GM13977 (cell line): Measurements from ENCODE around the gene C10orf105.

ENCODE experiments used
- DNase-seq: peaks from one replicate; pipeline ENCODE4 v3.0.0; 2012; ENCODE audit warnings: low spot score
- in situ Hi-C: fragments of 300-500 bp; cut with MboI; formaldehyde crosslinking; loops from one replicate; pipeline ENCODE4 v1.12.0; 2022; ENCODE audit warnings: low sequenced_read_pairs, low pct_unique_long_range_greater_than_20kb, mixed read lengths, inconsistent platforms; ENCODE audit not compliant: unreplicated experiment
- TF ChIP-seq, protein P1 (sequence below): IDR thresholded peaks from 2 replicates; pipeline ENCODE4 v1.5.1; 2012; ENCODE audit warnings: mild to moderate bottlenecking, control low read depth; ENCODE audit not compliant: insufficient read depth; ENCODE audit errors: extremely low read depth, missing control alignments

Gene C10orf105

DNA sequence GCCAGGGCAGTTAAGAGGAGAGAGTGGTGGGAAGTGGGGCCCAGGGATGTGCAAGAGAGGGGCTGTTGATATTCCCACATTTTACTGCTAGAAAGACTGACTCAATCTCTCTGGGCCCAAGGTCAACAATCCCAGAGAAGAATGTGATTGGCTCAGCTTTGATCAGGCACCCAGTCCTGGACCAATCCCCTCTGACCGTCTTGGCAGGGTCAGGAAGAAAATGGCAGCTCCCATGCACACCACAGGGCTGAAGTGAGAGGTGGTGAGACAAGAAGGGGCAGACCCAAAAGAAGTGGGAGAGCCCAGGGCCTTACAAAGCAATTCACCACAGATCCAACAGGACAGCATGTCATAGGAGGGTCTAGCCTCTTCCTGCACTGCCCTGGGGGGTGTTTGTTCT lies 3.3 kb upstream of the C10orf105 start:
- TF ChIP-seq, protein P1, sequence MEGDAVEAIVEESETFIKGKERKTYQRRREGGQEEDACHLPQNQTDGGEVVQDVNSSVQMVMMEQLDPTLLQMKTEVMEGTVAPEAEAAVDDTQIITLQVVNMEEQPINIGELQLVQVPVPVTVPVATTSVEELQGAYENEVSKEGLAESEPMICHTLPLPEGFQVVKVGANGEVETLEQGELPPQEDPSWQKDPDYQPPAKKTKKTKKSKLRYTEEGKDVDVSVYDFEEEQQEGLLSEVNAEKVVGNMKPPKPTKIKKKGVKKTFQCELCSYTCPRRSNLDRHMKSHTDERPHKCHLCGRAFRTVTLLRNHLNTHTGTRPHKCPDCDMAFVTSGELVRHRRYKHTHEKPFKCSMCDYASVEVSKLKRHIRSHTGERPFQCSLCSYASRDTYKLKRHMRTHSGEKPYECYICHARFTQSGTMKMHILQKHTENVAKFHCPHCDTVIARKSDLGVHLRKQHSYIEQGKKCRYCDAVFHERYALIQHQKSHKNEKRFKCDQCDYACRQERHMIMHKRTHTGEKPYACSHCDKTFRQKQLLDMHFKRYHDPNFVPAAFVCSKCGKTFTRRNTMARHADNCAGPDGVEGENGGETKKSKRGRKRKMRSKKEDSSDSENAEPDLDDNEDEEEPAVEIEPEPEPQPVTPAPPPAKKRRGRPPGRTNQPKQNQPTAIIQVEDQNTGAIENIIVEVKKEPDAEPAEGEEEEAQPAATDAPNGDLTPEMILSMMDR = no peak
- DNase-seq = no peak
- in situ Hi-C loops = no loop called here

DNA sequence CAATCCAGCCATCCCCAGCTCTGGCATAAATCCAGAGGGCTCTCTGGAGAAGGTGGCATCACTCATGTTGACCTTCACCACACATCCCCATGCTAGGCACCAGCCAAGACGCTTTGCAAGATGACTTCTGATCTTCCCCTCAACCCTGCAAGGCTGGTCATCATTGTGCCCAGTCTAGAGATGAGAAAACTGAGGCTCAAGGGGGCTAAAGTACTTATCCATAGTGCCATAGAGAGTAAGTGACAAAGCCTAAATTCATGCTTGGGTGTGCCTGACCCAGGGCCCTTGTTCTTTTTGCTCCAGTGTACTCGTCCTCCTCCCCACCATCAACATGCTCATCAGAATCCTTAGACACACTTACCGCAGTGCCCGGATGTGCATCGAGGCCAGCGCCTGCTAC lies 1.7 kb upstream of the C10orf105 start:
- in situ Hi-C loops = no loop called here
- DNase-seq = no peak
- TF ChIP-seq, protein P1 = no peak

DNA sequence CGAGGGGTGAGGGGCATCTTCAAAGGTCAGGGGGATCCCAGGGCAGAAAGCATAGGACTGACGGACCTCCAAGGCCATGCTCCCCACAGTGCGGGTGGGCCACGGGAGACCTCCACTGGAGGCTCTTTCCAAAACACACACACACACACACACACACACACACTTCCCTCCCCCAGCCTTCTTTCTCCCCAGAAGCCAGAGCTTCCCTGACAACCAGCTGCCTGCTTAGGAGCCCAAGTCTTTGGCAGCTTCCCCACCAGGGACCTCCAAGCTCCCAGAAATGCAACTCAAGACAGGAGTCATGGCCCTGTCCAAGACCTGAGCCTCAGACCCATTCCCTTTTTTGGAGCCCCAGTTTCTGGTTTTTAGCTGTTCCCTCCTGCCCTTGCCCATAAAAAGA lies 710 bp upstream of the C10orf105 start:
- TF ChIP-seq, protein P1 = no peak
- DNase-seq = no peak
- in situ Hi-C loops = no loop called here

DNA sequence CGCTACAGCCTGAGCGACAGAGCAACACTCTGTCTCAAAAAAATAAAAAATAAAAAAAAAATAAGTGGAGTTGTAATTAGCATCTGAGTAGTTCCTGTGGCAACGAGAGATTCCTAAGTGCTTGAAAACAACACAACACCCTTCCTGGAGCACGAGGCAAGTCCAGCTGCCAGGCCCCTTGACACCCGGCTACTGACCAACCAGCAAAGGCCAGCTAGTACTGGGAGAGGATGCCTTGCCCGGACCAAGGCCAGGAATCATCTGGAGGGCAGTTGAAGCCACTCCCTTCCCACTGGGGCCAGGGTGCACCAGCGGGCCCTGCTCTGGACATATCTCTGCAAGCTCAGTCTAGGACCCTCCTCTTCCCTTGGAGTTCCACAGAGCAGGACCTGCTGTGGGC lies 536 bp downstream of the C10orf105 start:
- TF ChIP-seq, protein P1 = no peak
- in situ Hi-C loops = loop anchor here (10.0 kb wide), 1 partner anchor 404 kb away; the partner anchor contains the start of gene SLC29A3
- no peak for DNase-seq

DNA sequence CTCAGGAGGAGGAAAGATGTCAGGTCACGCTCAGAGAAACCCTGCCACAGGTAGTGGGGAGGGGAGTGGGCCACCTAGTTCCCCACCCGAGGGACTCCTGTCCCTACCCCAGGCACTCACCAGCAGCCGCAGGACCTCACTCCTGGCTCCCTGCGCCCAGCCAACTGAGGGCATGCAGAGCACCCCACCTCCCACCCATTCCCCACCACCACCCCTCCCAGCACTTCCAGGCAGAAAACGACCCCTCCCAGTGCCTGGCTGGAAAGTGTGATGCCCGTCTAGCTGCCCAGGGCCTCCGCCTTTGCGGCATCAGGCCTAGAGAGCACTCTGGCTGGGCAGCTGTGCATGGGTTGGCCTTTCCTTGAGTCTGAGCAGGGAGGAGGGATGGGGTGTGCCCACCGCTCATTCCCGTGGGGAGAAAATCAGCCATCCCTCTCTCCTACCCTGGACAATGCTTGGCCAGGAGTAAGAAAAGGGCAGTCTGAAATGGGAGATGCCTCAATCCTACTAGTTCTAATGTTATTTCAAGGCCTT lies 1.3 kb downstream of the C10orf105 start:
- in situ Hi-C loops = loop anchor here (10.0 kb wide), 1 partner anchor 403 kb away; the partner anchor contains the start of gene SLC29A3
- TF ChIP-seq, protein P1 = no peak
- DNase-seq = no peak

DNA sequence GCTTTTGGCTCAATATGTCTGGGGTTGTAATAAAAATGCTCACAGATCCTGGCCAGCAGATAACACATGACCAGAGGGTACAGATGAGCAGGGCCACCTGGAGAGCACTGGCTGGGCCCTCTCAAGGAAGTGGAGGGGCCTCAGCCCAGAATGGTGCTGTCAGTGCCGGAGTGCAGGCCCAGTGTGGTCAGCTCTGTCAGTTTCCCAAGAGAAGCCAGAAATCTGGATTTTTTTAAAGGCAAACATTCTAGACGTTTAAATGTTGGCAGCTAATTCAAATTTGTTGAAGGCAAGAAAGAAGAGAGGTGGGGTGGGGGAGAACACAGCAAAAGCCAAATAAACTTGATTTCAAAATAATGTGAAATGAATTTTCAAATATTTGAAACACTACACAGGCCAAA lies 2.0 kb downstream of the C10orf105 start:
- no peak for DNase-seq
- in situ Hi-C loops = loop anchor here (10.0 kb wide), 1 partner anchor 403 kb away; the partner anchor contains the start of gene SLC29A3
- TF ChIP-seq, protein P1 = no peak
